ENCODE measurements around the gene DSCAM. TPM values are rescaled to one million over a fixed set of nuclear protein-coding genes. Genes with fewer than 3 reads are reported as not detected.

The DSCAM gene
- polyA plus RNA-seq, 1 donor, result 0.85 TPM

- no peaks in the 10 kb centered on the region for H3K4me1 ChIP-seq (ENCODE audit: control insufficient read depth, insufficient read depth, low read length)
- H3K4me3 ChIP-seq (ENCODE audit: low read length), result no peak overlapping the region
- no peaks in the 10 kb centered on the region for H3K27me3 ChIP-seq (ENCODE audit: control insufficient read depth, insufficient read depth, low read length)
- H3K27ac ChIP-seq (ENCODE audit: low read length), result no peak overlapping the region
- no peaks in the 10 kb centered on the region for H3K9me3 ChIP-seq (ENCODE audit: control insufficient read depth, low read depth, low read length)
- no peak for DNase-seq
- H3K36me3 ChIP-seq (ENCODE audit: control insufficient read depth, insufficient read depth, low read length), result no peaks in the 10 kb centered on the region
- no CpG with 5 or more reads among the region's 3 CpGs for WGBS (ENCODE audit: insufficient coverage, low lambda C conversion rate)
Observed at GRCh38 chr21:40788635-40789034, 58.3 kb downstream of the DSCAM start.

- Histone ChIP-seq H3K4me1 (ENCODE audit: control insufficient read depth, insufficient read depth, low read length) (no peaks in the 10 kb centered on the region), H3K36me3 (ENCODE audit: control insufficient read depth, insufficient read depth, low read length) (no peaks in the 10 kb centered on the region), H3K27ac (ENCODE audit: low read length) (no peak overlapping the region), H3K4me3 (ENCODE audit: low read length) (no peak overlapping the region), H3K9me3 (ENCODE audit: control insufficient read depth, low read depth, low read length) (no peaks in the 10 kb centered on the region), H3K27me3 (ENCODE audit: control insufficient read depth, insufficient read depth, low read length) (no peaks in the 10 kb centered on the region)
- 100% methylated on average over 1 of the region's 6 CpGs for WGBS (ENCODE audit: insufficient coverage, low lambda C conversion rate)
- DNase-seq, result no peak
Observed at GRCh38 chr21:40783404-40783803, 63.6 kb downstream of the DSCAM start.

GRCh38 chr21:40770435-40771055 is 76.4 kb downstream of the DSCAM start:
- WGBS (ENCODE audit: insufficient coverage, low lambda C conversion rate), result no CpG with 5 or more reads among the region's 5 CpGs
- H3K27me3 ChIP-seq (ENCODE audit: control insufficient read depth, insufficient read depth, low read length), result no peaks in the 10 kb centered on the region
- no peaks in the 10 kb centered on the region for H3K4me1 ChIP-seq (ENCODE audit: control insufficient read depth, insufficient read depth, low read length)
- no peak overlapping the region for H3K4me3 ChIP-seq (ENCODE audit: low read length)
- DNase-seq, result no peak
- no peak overlapping the region for H3K27ac ChIP-seq (ENCODE audit: low read length)
- no peaks in the 10 kb centered on the region for H3K9me3 ChIP-seq (ENCODE audit: control insufficient read depth, low read depth, low read length)
- H3K36me3 ChIP-seq (ENCODE audit: control insufficient read depth, insufficient read depth, low read length), result no peaks in the 10 kb centered on the region

- no CpG with 5 or more reads among the region's 1 CpG for WGBS (ENCODE audit: insufficient coverage, low lambda C conversion rate)
- Histone ChIP-seq H3K4me3 (ENCODE audit: low read length) (no peak overlapping the region), H3K36me3 (ENCODE audit: control insufficient read depth, insufficient read depth, low read length) (no peaks in the 10 kb centered on the region), H3K9me3 (ENCODE audit: control insufficient read depth, low read depth, low read length) (no peaks in the 10 kb centered on the region), H3K4me1 (ENCODE audit: control insufficient read depth, insufficient read depth, low read length) (no peaks in the 10 kb centered on the region), H3K27me3 (ENCODE audit: control insufficient read depth, insufficient read depth, low read length) (no peaks in the 10 kb centered on the region), H3K27ac (ENCODE audit: low read length) (no peak overlapping the region)
- DNase-seq, result no peak
Observed at GRCh38 chr21:40769231-40769630, 77.7 kb downstream of the DSCAM start.

- no peak overlapping the region for H3K27ac ChIP-seq (ENCODE audit: low read length)
- no CpG with 5 or more reads among the region's 2 CpGs for WGBS (ENCODE audit: insufficient coverage, low lambda C conversion rate)
- H3K36me3 ChIP-seq (ENCODE audit: control insufficient read depth, insufficient read depth, low read length), result no peaks in the 10 kb centered on the region
- no peak overlapping the region for H3K4me3 ChIP-seq (ENCODE audit: low read length)
- DNase-seq, result no peak
- H3K9me3 ChIP-seq (ENCODE audit: control insufficient read depth, low read depth, low read length), result no peaks in the 10 kb centered on the region
- H3K4me1 ChIP-seq (ENCODE audit: control insufficient read depth, insufficient read depth, low read length), result no peaks in the 10 kb centered on the region
- H3K27me3 ChIP-seq (ENCODE audit: control insufficient read depth, insufficient read depth, low read length), result no peaks in the 10 kb centered on the region
Observed at GRCh38 chr21:40768056-40768455, 78.9 kb downstream of the DSCAM start.

GRCh38 chr21:40766381-40766780 is 80.6 kb downstream of the DSCAM start:
- Histone ChIP-seq H3K4me3 (ENCODE audit: low read length) (no peak overlapping the region), H3K27ac (ENCODE audit: low read length) (no peak overlapping the region), H3K27me3 (ENCODE audit: control insufficient read depth, insufficient read depth, low read length) (no peaks in the 10 kb centered on the region), H3K4me1 (ENCODE audit: control insufficient read depth, insufficient read depth, low read length) (no peaks in the 10 kb centered on the region), H3K9me3 (ENCODE audit: control insufficient read depth, low read depth, low read length) (no peaks in the 10 kb centered on the region), H3K36me3 (ENCODE audit: control insufficient read depth, insufficient read depth, low read length) (no peaks in the 10 kb centered on the region)
- DNase-seq, result no peak
- WGBS (ENCODE audit: insufficient coverage, low lambda C conversion rate), result no CpG with 5 or more reads among the region's 1 CpG

- H3K4me3 ChIP-seq (ENCODE audit: low read length), result no peak overlapping the region
- no peak overlapping the region for H3K27ac ChIP-seq (ENCODE audit: low read length)
- no peaks in the 10 kb centered on the region for H3K36me3 ChIP-seq (ENCODE audit: control insufficient read depth, insufficient read depth, low read length)
- H3K9me3 ChIP-seq (ENCODE audit: control insufficient read depth, low read depth, low read length), result no peaks in the 10 kb centered on the region
- H3K4me1 ChIP-seq (ENCODE audit: control insufficient read depth, insufficient read depth, low read length), result no peaks in the 10 kb centered on the region
- WGBS (ENCODE audit: insufficient coverage, low lambda C conversion rate), result 23% methylated on average over 3 of the region's 12 CpGs
- no peaks in the 10 kb centered on the region for H3K27me3 ChIP-seq (ENCODE audit: control insufficient read depth, insufficient read depth, low read length)
- no peak for DNase-seq
Observed at GRCh38 chr21:40765811-40766210, 81.1 kb downstream of the DSCAM start.

- no CpG with 5 or more reads among the region's 2 CpGs for WGBS (ENCODE audit: insufficient coverage, low lambda C conversion rate)
- H3K4me1 ChIP-seq (ENCODE audit: control insufficient read depth, insufficient read depth, low read length), result no peaks in the 10 kb centered on the region
Observed at GRCh38 chr21:40760821-40761220, 86.1 kb downstream of the DSCAM start.

GRCh38 chr21:40759061-40759460 is 87.9 kb downstream of the DSCAM start:
- no peak for DNase-seq
- H3K27ac ChIP-seq (ENCODE audit: low read length), result no peak overlapping the region
- H3K36me3 ChIP-seq (ENCODE audit: control insufficient read depth, insufficient read depth, low read length), result no peaks in the 10 kb centered on the region
- no peak overlapping the region for H3K4me3 ChIP-seq (ENCODE audit: low read length)
- no CpG with 5 or more reads among the region's 2 CpGs for WGBS (ENCODE audit: insufficient coverage, low lambda C conversion rate)
- no peaks in the 10 kb centered on the region for H3K4me1 ChIP-seq (ENCODE audit: control insufficient read depth, insufficient read depth, low read length)
- H3K9me3 ChIP-seq (ENCODE audit: control insufficient read depth, low read depth, low read length), result no peaks in the 10 kb centered on the region
- no peaks in the 10 kb centered on the region for H3K27me3 ChIP-seq (ENCODE audit: control insufficient read depth, insufficient read depth, low read length)

More at GRCh38 chr21:40760821-40761220, 86.1 kb downstream of the DSCAM start:
- H3K27ac ChIP-seq (ENCODE audit: low read length), result no peak overlapping the region
- H3K9me3 ChIP-seq (ENCODE audit: control insufficient read depth, low read depth, low read length), result no peaks in the 10 kb centered on the region
- H3K27me3 ChIP-seq (ENCODE audit: control insufficient read depth, insufficient read depth, low read length), result no peaks in the 10 kb centered on the region
- H3K4me3 ChIP-seq (ENCODE audit: low read length), result no peak overlapping the region
- H3K36me3 ChIP-seq (ENCODE audit: control insufficient read depth, insufficient read depth, low read length), result no peaks in the 10 kb centered on the region
- DNase-seq, result no peak

- H3K4me1 ChIP-seq (ENCODE audit: control insufficient read depth, insufficient read depth, low read length), result no peaks in the 10 kb centered on the region
- H3K27me3 ChIP-seq (ENCODE audit: control insufficient read depth, insufficient read depth, low read length), result no peaks in the 10 kb centered on the region
- H3K4me3 ChIP-seq (ENCODE audit: low read length), result no peak overlapping the region
- H3K36me3 ChIP-seq (ENCODE audit: control insufficient read depth, insufficient read depth, low read length), result no peaks in the 10 kb centered on the region
- H3K27ac ChIP-seq (ENCODE audit: low read length), result no peak overlapping the region
- no peak for DNase-seq
- no peaks in the 10 kb centered on the region for H3K9me3 ChIP-seq (ENCODE audit: control insufficient read depth, low read depth, low read length)
- no CpG with 5 or more reads among the region's 3 CpGs for WGBS (ENCODE audit: insufficient coverage, low lambda C conversion rate)
Observed at GRCh38 chr21:40757366-40757765, 89.6 kb downstream of the DSCAM start.

GRCh38 chr21:40754466-40754865 is 92.5 kb downstream of the DSCAM start:
- no peaks in the 10 kb centered on the region for H3K27me3 ChIP-seq (ENCODE audit: control insufficient read depth, insufficient read depth, low read length)
- no peaks in the 10 kb centered on the region for H3K9me3 ChIP-seq (ENCODE audit: control insufficient read depth, low read depth, low read length)
- H3K4me1 ChIP-seq (ENCODE audit: control insufficient read depth, insufficient read depth, low read length), result no peaks in the 10 kb centered on the region
- no peaks in the 10 kb centered on the region for H3K36me3 ChIP-seq (ENCODE audit: control insufficient read depth, insufficient read depth, low read length)
- H3K27ac ChIP-seq (ENCODE audit: low read length), result no peak overlapping the region
- H3K4me3 ChIP-seq (ENCODE audit: low read length), result no peak overlapping the region
- DNase-seq, result no peak
- no CpG with 5 or more reads among the region's 5 CpGs for WGBS (ENCODE audit: insufficient coverage, low lambda C conversion rate)

All from large intestine (tissue), 3 donors.